Astrocyte of the spinal cord (primary cell): ENCODE data around the gene ZCCHC14.

Experiments used
- DNase-seq: peaks from one replicate; pipeline ENCODE4 v3.0.0; 2011; ENCODE audit warnings: low read depth, low spot score
- H3K4me3 ChIP-seq: 2 replicates; pipeline ENCODE4 v1.5.1; 2011; ENCODE audit warnings: low read depth, mild to moderate bottlenecking, low read length, moderate library complexity
- in situ Hi-C: cut with HindIII; loops from 2 replicates; pipeline ENCODE4 v1.10.0; 2017; ENCODE audit warnings: low sequenced_read_pairs
- TF ChIP-seq, protein P1 (sequence below): IDR thresholded peaks from 2 replicates; pipeline ENCODE4 v1.5.1; 2012; ENCODE audit warnings: low read depth, mild to moderate bottlenecking, low read length, inconsistent platforms

ZCCHC14 gene

DNA sequence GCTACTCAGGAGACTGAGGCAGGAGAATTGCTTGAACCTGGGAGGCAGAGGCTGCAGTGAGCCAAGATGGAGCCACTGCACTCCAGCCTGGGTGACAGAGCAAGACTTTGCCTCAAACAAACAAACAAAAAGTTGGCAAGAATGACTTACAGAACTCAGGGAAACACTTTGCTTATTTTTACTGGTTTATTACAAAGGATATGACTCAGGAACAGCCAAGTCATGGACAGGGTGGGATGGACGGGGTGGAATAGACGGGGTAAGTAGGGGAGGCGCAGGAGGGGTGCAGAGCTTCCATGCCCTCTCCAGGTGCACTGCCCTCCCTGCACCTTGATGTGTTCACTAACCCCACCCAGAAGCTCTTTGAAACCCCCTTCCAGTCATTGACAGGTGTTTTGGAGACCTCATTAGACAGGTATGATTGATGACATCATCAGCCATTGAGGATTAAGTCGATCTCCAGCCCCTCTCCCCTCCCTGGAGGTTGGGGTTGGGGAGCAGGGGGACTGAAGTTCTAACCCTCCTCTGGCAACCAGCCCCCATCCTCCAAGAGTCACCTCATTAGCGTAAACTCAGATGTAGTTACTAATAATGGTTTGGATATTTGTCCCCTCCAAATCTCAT is 41.3 kb upstream of the ZCCHC14 start:
- TF ChIP-seq, protein P1, sequence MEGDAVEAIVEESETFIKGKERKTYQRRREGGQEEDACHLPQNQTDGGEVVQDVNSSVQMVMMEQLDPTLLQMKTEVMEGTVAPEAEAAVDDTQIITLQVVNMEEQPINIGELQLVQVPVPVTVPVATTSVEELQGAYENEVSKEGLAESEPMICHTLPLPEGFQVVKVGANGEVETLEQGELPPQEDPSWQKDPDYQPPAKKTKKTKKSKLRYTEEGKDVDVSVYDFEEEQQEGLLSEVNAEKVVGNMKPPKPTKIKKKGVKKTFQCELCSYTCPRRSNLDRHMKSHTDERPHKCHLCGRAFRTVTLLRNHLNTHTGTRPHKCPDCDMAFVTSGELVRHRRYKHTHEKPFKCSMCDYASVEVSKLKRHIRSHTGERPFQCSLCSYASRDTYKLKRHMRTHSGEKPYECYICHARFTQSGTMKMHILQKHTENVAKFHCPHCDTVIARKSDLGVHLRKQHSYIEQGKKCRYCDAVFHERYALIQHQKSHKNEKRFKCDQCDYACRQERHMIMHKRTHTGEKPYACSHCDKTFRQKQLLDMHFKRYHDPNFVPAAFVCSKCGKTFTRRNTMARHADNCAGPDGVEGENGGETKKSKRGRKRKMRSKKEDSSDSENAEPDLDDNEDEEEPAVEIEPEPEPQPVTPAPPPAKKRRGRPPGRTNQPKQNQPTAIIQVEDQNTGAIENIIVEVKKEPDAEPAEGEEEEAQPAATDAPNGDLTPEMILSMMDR: no peak
- in situ Hi-C loops: no loop called here
- no peak for DNase-seq
- H3K4me3 ChIP-seq: no peak overlapping the region

DNA sequence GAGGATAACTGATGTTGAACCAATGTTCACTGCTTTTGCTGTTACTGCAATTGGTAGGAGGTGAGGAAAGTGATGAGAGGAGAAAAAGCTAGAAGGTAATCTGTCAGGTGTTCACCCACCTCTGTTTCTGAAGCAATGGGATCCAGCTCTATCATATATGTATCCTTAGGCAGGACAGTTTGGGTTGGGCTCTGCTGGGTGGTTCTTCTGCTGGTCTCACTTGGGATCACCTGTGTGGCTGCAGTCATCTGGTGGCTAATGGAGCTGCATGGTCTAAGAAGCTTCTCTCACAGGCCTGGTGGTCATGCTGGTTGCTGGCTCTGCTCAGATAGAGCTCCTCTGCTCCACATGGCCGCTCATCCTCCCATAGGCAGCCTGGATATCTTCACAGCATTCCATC is 40.2 kb upstream of the ZCCHC14 start:
- in situ Hi-C loops: no loop called here
- no peak overlapping the region for H3K4me3 ChIP-seq
- TF ChIP-seq, protein P1: no peak
- DNase-seq: no peak

DNA sequence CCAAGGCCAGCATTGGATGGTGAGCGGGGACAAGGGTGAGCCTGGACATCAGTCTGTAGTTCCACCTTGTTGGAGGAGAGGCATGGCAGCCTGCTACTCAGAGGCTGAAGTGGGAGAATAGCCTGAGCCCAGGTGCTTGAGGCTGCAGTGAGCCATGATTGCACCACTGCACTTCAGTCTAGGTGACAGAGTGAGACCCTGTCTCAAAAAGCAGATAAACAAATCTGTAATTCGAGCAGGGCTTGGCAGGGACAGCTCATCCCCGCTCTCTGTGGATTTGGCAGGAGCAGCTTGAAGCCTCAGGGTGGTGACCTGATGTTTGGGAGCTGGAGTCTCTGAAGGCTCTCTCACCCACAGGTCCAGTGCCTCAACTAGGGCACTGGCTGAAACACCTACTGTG is 38.6 kb upstream of the ZCCHC14 start:
- in situ Hi-C loops: no loop called here
- no peak overlapping the region for H3K4me3 ChIP-seq
- TF ChIP-seq, protein P1: no peak

DNA sequence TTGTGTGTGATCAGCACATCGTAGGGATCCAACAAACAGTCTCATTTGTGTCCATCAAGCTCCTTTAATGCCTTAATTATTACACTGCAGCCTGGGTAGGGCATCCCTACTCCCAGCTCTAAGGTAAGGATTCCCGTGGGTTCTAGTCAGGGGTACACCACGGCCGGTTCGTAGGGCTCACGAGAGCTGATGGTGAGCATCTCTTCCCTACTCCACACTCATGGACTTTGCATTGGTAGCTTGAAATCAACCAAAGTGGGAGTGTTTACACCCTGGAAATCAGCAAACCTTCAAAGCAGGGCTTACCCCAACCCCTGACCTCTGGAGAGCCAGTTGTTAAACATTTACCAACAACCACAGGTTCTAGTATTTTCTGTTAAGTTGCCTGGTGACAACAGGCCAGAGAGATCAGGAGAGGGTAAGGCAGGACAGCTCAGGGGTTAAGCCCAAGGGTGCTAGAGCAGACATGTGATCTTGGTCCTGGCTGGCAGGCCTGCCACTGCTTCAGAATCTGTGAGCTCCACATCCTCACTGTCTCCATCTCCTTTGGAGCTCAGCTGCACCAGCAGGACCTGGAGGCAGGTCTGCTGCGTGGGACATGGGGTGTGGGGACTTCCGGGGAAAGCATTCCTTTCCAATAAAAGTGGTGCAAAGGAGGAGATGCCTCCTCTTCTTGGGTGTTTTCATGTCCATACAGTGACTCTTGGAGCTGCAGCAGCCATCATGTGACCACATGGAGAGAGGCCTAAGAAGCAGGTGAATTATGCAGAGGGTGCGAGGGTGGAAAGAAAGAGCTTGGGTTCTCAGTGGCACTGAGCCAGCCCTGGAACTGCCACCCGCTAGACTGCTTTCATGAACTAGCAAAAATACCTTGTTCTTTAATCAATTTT is 36.1 kb upstream of the ZCCHC14 start:
- H3K4me3 ChIP-seq: no peak overlapping the region
- in situ Hi-C loops: no loop called here
- no peak for DNase-seq
- TF ChIP-seq, protein P1: no peak

More for the DNA sequence above, 38.6 kb upstream of the ZCCHC14 start:
- DNase-seq: no peak

DNA sequence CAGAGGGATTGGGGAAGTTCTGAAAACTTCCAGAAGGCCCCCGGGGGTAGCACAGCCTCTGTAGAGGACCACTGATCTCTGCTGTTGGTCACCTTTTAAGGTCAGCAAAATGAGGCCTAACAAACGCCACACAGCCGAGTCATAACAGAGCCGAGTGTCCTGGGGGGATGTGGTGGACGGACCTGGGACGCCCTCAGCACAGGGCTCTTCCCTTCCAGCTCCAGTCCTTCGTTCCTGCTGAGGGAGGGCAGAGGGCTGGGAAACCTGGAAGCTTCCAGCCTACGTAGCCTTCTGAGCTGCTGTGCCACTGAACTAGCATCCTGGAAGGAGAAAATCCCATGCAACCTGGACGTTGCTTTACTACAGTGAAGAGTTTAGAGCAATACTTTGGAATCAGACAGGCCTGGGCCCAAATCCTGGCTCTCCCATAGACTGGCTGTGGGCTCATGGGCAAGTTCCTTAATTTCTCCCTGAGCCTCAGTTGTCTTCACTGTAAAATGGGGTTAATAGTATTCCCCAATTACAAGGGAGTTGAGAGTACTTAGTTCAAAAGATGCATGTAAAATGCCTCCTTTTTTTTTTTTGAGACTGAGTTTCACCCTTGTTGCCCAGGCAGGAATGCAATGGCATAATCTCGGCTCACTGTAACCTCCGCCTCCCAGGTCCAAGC is 34.4 kb upstream of the ZCCHC14 start:
- in situ Hi-C loops: no loop called here
- H3K4me3 ChIP-seq: no peak overlapping the region
- DNase-seq: no peak
- TF ChIP-seq, protein P1: no peak

DNA sequence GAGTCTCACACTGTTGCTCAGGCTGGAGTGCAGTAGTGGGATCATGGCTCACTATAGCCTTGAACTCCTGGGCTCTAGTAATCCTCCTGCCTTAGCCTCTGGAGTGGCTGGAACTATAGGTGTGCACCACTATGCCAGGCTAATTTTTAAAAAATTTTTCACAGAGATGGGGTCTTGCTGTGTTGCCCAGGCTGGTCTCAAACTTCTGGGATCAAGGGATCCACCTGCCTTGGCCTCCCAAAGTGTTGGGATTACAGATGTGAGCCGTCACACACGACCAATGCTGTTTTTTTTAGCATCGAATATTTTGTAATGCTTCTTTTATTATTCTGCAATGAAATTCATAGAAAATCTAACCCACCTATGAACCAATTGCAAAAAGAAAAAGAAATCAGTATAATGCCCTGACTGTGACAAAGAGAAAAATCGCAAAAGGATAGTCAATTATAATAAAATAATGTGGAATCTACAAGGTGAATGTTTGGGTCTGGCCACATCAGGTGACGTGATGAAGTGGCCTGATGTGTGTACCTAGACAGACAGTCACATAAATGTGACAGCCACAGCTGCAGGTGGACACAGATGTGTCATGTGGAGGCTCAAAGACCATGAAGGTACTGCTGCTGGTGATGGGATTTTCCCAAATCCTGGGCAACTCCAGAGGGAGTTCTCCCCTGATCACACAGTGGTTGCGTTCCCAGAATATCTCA is 33.6 kb upstream of the ZCCHC14 start:
- H3K4me3 ChIP-seq: no peak overlapping the region
- in situ Hi-C loops: no loop called here
- DNase-seq: no peak
- TF ChIP-seq, protein P1: no peak
